A549 (cell line): Measurements from ENCODE around the gene CBFA2T3. TPM values are rescaled to one million over a fixed set of nuclear protein-coding genes. Genes with fewer than 3 reads are reported as not detected.

Source experiments
- ATAC-seq, 2 experiments: fragments of 200-7000 bp in 1 of 2; fragments of >200 bp in 1 of 2; cut with Nextera tagmentation in 1 of 2; cut with Tn5 transposase in 1 of 2; 3 replicates each; pipeline versions ENCODE4 v1.8.0 to v1.9.1; 2018 to 2020; ENCODE audit warnings: mild to moderate bottlenecking in 1 of 2, moderate library complexity in 1 of 2
- CTCF ChIA-PET: fragments of 300-600 bp; sonication (Branson Sonifier 250); formaldehyde crosslinking; extraction: SDS; loops from one replicate; lab custom pipeline; 2021; ENCODE audit warnings: antibody characterized with exemption, inconsistent platforms; lab: Yijun Ruan, JAX
- POLR2A ChIA-PET: fragments of 350-600 bp; formaldehyde crosslinking; extraction: SDS; loops from one replicate; lab custom pipeline; 2021; ENCODE audit warnings: antibody characterized with exemption, inconsistent platforms; lab: Yijun Ruan, JAX
- DNase-seq, 2 experiments: peaks; one replicate each; pipeline versions ENCODE4 v3.0.0 to v3.0.0-alpha.2; 2011 to 2016; ENCODE audit warnings: low read depth in 1 of 2, low spot score in 1 of 2
- FAIRE-seq: peaks from 2 replicates; lab custom pipeline; 2011; peaks lifted over from hg19 to GRCh38; lab: Jason Lieb, UNC
- H3K27ac ChIP-seq, 2 experiments: fragments of >200 bp; sonication (Bioruptor Twin); formaldehyde crosslinking; 3 replicates each; pipeline ENCODE4 v1.5.1; 2016 to 2017
- H3K4me1 ChIP-seq: fragments of >200 bp; sonication (Bioruptor Twin); formaldehyde crosslinking; 3 replicates; pipeline ENCODE4 v1.6.1; 2016
- H3K4me2 ChIP-seq: fragments of >200 bp; sonication (Bioruptor Twin); formaldehyde crosslinking; 3 replicates; pipeline ENCODE4 v1.6.1; 2016
- H3K4me3 ChIP-seq: fragments of >200 bp; sonication (Bioruptor Twin); formaldehyde crosslinking; 3 replicates; pipeline ENCODE4 v1.5.1; 2016
- H3K9me3 ChIP-seq: fragments of >200 bp; sonication (Bioruptor Twin); formaldehyde crosslinking; 3 replicates; pipeline ENCODE4 v1.6.1; 2016
- CHD2 ChIP-seq: fragments of 150-350 bp; IDR thresholded peaks from 2 replicates; pipeline ENCODE4 v1.6.1; 2014; ENCODE audit warnings: low read length; ENCODE audit not compliant: partially characterized antibody
- CTCF ChIP-seq: fragments of >200 bp; sonication (Bioruptor Twin); formaldehyde crosslinking; IDR thresholded peaks from 3 replicates; pipeline ENCODE4 v1.5.1; 2016
- ELK1 ChIP-seq: fragments of 150-350 bp; IDR thresholded peaks from 2 replicates; pipeline ENCODE4 v1.6.1; 2014; ENCODE audit warnings: low read depth, mild to moderate bottlenecking, low read length
- GATA3 ChIP-seq: IDR thresholded peaks from 2 replicates; pipeline ENCODE4 v1.6.1; 2012; ENCODE audit warnings: borderline replicate concordance
- HMGXB4 ChIP-seq: fragments of 250-450 bp; sonication (Bioruptor Pico); IDR thresholded peaks from 2 replicates; pipeline ENCODE4 v1.5.0; 2021; ENCODE audit warnings: mild to moderate bottlenecking, moderate library complexity, borderline replicate concordance
- KDM1A ChIP-seq: fragments of 200-600 bp; sonication (generic); IDR thresholded peaks from 2 replicates; pipeline ENCODE4 v1.6.1; 2016; ENCODE audit warnings: low read depth, mild to moderate bottlenecking
- MAX ChIP-seq: IDR thresholded peaks from 2 replicates; pipeline ENCODE4 v1.6.1; 2012
- NFE2L2 ChIP-seq: fragments of 150-350 bp; conservative IDR thresholded peaks from 2 replicates; pipeline ENCODE4 v1.6.1; 2014; ENCODE audit warnings: low read length
- NPAS2 ChIP-seq: fragments of 250-450 bp; sonication (Bioruptor Pico); IDR thresholded peaks from 2 replicates; pipeline ENCODE4 v1.8.0; 2022; ENCODE audit warnings: mild to moderate bottlenecking, moderate library complexity, borderline replicate concordance
- POLR2A ChIP-seq: IDR thresholded peaks from 2 replicates; pipeline ENCODE4 v1.6.1; 2012; ENCODE audit warnings: mild to moderate bottlenecking, low read length
- POLR2AphosphoS2 ChIP-seq: conservative IDR thresholded peaks from 2 replicates; pipeline ENCODE4 v1.6.1; 2012; ENCODE audit warnings: low read length, improper control_type of control experiment, inconsistent platforms
- RARB ChIP-seq: fragments of 250-450 bp; sonication (Bioruptor Pico); IDR thresholded peaks from 2 replicates; pipeline ENCODE4 v1.8.0; 2021; ENCODE audit warnings: mild to moderate bottlenecking, moderate library complexity
- RCOR1 ChIP-seq: fragments of 150-350 bp; IDR thresholded peaks from 2 replicates; pipeline ENCODE4 v1.6.1; 2014; ENCODE audit warnings: antibody characterized with exemption, low read length, low read depth
- RFX5 ChIP-seq: fragments of 450-650 bp; IDR thresholded peaks from 2 replicates; pipeline ENCODE4 v1.7.1; 2014; ENCODE audit warnings: antibody characterized with exemption, mild to moderate bottlenecking, moderate library complexity
- RNF2 ChIP-seq: fragments of 200-600 bp; sonication (generic); IDR thresholded peaks from 2 replicates; pipeline ENCODE4 v1.6.1; 2016; ENCODE audit warnings: low read depth, mild to moderate bottlenecking, antibody characterized with exemption, moderate library complexity, borderline replicate concordance
- USF2 ChIP-seq: fragments of 450-650 bp; IDR thresholded peaks from 2 replicates; pipeline ENCODE4 v1.6.1; 2014; ENCODE audit warnings: antibody characterized with exemption
- ZNF302 ChIP-seq: fragments of 250-450 bp; sonication (Bioruptor Pico); IDR thresholded peaks from 2 replicates; pipeline ENCODE4 v1.9.0; 2021; ENCODE audit warnings: inconsistent platforms, mild to moderate bottlenecking, moderate library complexity
- WGBS: methylation state at CpG from one replicate; pipeline ENCODE4 v1.1.6; 2017; ENCODE audit errors: missing lambda C conversion rate; 5-methylcytosine and 5-hydroxymethylcytosine counted together
- polyA plus RNA-seq, 4 experiments: library from polyadenylated mRNA; depleted of rRNA in 3 of 4; stranded (reverse); fragments of >200 nt; fragmentation: RNase III in 1 of 4; extraction: RNeasy Plus Mini Kit Qiagen cat#74134 plus additional on column Dnase treatment in 1 of 4; gene quantifications; 2 replicates in 3 of 4; 3 replicates in 1 of 4; pipeline ENCODE4 v1.2.3, GENCODE V29; 2011 to 2017

Gene CBFA2T3
- polyA plus RNA-seq, 2 of the 4 experiments (the other 2 are of a cell fraction): 0.08 TPM; not detected in 1

GRCh38 chr16:88956546-88957432 lies 20.2 kb downstream of the CBFA2T3 start (continued):
- no peak for TF ChIP-seq HMGXB4 (CRISPR knock-in tag)
- no peak for TF ChIP-seq ZNF302 (CRISPR knock-in tag)
- TF ChIP-seq NPAS2 (CRISPR knock-in tag): no peak

- DNase-seq (no peak), FAIRE-seq (no peak), ATAC-seq (no peak)
- no peaks in the 10 kb centered on the region for H3K9me3 ChIP-seq
- H3K27ac ChIP-seq: no peak overlapping the region
- ChIA-PET POLR2A (no interaction called here), CTCF (interaction anchor here (2.3 kb wide), 1 partner anchor 8 kb away, joined by 10 read pairs; no protein-coding TSS in a partner anchor)
- 67% methylated on average over 10 of the region's 14 CpGs for WGBS
- TF ChIP-seq CHD2: no peak
- no peak for TF ChIP-seq ELK1
- TF ChIP-seq RNF2: no peak
- no peak for TF ChIP-seq CTCF
- no peak for TF ChIP-seq NFE2L2
- TF ChIP-seq KDM1A: no peak
- no peak for TF ChIP-seq POLR2A
- no peak for TF ChIP-seq POLR2AphosphoS2
- TF ChIP-seq RCOR1: no peak
- TF ChIP-seq USF2: no peak
- TF ChIP-seq RFX5: no peak
- no peak for TF ChIP-seq RARB
- TF ChIP-seq GATA3: no peak
- no peak for TF ChIP-seq MAX
- H3K4me3 ChIP-seq: no peak overlapping the region
- no peaks in the 10 kb centered on the region for H3K4me1 ChIP-seq
- no peak overlapping the region for H3K4me2 ChIP-seq
These were observed 21.1 kb downstream of the CBFA2T3 start for GRCh38 chr16:88955906-88956305.
